ENCODE results near the gene NPHS1. TPM values are rescaled to one million over a fixed set of nuclear protein-coding genes. Genes with fewer than 3 reads are reported as not detected.

Gene NPHS1
- total and polyA plus RNA-seq, 12 donors = 0.07 to 0.12 TPM; not detected in 10

DNA sequence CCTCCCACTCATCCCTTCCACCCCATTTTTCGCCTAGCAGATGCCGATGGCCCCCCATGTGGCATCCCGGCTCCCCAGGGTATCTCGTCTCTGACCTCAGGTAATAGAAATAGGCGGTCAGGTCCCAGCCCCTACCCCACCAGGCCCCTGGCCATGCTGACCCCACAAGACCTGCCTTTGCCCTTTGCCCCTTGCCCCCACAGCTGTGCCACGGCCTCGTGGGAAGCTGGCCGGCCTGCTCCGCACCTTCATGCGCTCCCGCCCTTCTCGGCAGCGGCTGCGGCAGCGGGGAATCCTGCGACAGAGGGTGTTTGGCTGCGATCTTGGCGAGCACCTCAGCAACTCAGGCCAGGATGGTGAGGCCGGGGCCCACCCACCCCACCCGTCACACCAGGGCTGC is 71.6 kb downstream of the NPHS1 start:
- H3K36me3 ChIP-seq = peaks cover 0 to 67% (median 0%) of the 10 kb centered on the region in 9 donors
- intact Hi-C loops (cut with DNase I) = no loop called here
- no peaks in the 10 kb centered on the region for H3K27me3 ChIP-seq
- DNase-seq (no peak), ATAC-seq (no peak)
- 97 to 98% methylated on average over 20 of the region's 20 CpGs for WGBS, 2 donors
- H3K4me1 ChIP-seq = peaks cover 0 to 8% (median 0%) of the 10 kb centered on the region in 9 donors
- no peak overlapping the region for H3K4me3 ChIP-seq
- no peaks in the 10 kb centered on the region for H3K9me3 ChIP-seq
- H3K27ac ChIP-seq = no peak overlapping the region
- TF ChIP-seq, protein P1, sequence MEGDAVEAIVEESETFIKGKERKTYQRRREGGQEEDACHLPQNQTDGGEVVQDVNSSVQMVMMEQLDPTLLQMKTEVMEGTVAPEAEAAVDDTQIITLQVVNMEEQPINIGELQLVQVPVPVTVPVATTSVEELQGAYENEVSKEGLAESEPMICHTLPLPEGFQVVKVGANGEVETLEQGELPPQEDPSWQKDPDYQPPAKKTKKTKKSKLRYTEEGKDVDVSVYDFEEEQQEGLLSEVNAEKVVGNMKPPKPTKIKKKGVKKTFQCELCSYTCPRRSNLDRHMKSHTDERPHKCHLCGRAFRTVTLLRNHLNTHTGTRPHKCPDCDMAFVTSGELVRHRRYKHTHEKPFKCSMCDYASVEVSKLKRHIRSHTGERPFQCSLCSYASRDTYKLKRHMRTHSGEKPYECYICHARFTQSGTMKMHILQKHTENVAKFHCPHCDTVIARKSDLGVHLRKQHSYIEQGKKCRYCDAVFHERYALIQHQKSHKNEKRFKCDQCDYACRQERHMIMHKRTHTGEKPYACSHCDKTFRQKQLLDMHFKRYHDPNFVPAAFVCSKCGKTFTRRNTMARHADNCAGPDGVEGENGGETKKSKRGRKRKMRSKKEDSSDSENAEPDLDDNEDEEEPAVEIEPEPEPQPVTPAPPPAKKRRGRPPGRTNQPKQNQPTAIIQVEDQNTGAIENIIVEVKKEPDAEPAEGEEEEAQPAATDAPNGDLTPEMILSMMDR (IDR thresholded peaks at IDR 0.05) = no peak

DNA sequence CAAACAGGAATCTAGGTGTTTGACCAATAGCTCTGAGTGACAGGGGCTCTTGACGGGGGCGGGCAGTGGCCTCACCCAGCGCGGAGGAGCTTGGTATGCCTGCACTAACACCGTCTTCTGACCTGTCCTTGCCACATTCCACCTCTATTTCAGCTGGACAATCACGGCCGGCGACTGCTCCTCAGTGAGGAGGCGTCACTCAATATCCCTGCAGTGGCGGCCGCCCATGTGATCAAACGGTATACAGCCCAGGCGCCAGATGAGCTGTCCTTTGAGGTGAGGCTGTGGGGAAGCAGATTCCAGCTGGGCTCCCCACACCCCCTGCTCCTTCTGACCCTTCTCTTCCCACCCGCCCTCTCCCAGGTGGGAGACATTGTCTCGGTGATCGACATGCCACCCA is 72.2 kb downstream of the NPHS1 start:
- peaks cover 0 to 63% (median 0%) of the 10 kb centered on the region in 9 donors for H3K36me3 ChIP-seq
- no peaks in the 10 kb centered on the region for H3K9me3 ChIP-seq
- H3K4me1 ChIP-seq = peaks cover 0 to 8% (median under 1%) of the 10 kb centered on the region in 9 donors
- ATAC-seq (no peak), DNase-seq (no peak)
- TF ChIP-seq, protein P1 (IDR thresholded peaks at IDR 0.05) = no peak
- intact Hi-C loops (cut with DNase I) = no loop called here
- WGBS, 2 donors = 93 to 95% methylated on average over 16 of the region's 16 CpGs
- H3K27me3 ChIP-seq = no peaks in the 10 kb centered on the region
- H3K4me3 ChIP-seq = no peak overlapping the region
- no peak overlapping the region for H3K27ac ChIP-seq

DNA sequence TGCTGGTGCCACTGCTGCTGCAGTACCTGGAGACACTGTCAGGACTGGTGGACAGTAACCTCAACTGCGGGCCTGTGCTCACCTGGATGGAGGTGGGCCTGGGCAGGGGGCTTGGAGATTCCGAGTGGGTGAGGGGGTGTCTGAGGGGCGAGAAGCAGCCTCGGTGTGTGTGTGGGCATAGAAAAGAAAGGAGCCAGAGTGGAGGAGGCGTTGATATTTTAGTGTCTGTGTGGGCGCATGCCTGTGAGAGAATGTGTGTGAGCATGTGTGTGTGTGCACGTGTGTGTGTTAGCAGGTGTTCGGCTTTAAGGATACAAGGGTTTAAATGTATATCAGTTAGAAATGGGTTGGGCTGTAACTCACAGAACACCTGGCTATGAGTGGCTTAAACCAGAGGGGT is 73.3 kb downstream of the NPHS1 start:
- H3K36me3 ChIP-seq = peaks cover 0 to 61% (median 0%) of the 10 kb centered on the region in 9 donors
- H3K4me1 ChIP-seq = peaks cover 0 to 18% (median 7%) of the 10 kb centered on the region in 9 donors
- no peak for DNase-seq
- H3K27me3 ChIP-seq = no peaks in the 10 kb centered on the region
- TF ChIP-seq, protein P1 (IDR thresholded peaks at IDR 0.05) = no peak
- no peak overlapping the region for H3K4me3 ChIP-seq
- H3K9me3 ChIP-seq = no peaks in the 10 kb centered on the region
- intact Hi-C loops (cut with DNase I) = loop anchor here in 2 of 10 donors (10.0 kb wide), 1 partner anchor 156 kb away; the partner anchor contains the start of gene LRFN3 (in 2 of the 2)
- whole genome bisulfite sequencing, 2 donors = 93 to 94% methylated on average over 8 of the region's 8 CpGs
- no peak for ATAC-seq
- no peak overlapping the region for H3K27ac ChIP-seq

DNA sequence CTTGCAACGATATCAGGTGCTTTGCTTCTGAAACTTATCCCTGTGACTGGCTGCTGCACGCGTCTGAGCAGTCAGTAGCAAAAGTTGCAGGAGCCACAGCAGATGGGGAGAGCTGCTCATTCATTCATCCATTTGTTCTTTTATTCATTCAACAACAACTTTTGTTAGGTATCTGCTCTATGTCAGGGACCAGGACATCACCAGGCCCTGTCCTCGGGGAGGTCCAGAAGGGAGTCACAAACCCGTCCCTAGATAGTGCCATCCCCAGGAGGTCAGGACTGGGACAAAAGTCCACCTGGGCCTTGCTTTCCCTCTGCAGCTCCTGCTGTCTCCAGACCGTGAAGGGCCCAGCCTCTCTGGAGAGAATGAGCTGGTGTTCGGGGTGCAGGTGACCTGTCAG is 74.3 kb downstream of the NPHS1 start:
- DNase-seq = no peak
- Histone ChIP-seq H3K27me3 (no peaks in the 10 kb centered on the region), H3K9me3 (no peaks in the 10 kb centered on the region), H3K27ac (no peak overlapping the region), H3K4me1 (peaks cover 0 to 18% (median 7%) of the 10 kb centered on the region in 9 donors), H3K36me3 (peaks cover 0 to 55% (median 0%) of the 10 kb centered on the region in 9 donors), H3K4me3 (no peak overlapping the region)
- no peak for ATAC-seq
- intact Hi-C loops (cut with DNase I) = loop anchor here in 2 of 10 donors (10.0 kb wide), 1 partner anchor 157 kb away; the partner anchor contains the start of gene LRFN3 (in 2 of the 2)
- WGBS, 2 donors = 80 to 94% methylated on average over 7 of the region's 7 CpGs
- TF ChIP-seq, protein P1 (IDR thresholded peaks at IDR 0.05) = no peak

All from heart right ventricle (tissue), 16 donors.